GM12874 (cell line): ENCODE data around the gene PCBD2.

Source experiments
- CTCF ChIP-seq: IDR thresholded peaks from 2 replicates; pipeline ENCODE4 v1.5.1; 2011; ENCODE audit warnings: low read depth, mild to moderate bottlenecking, control low read depth, low read length, moderate library complexity; ENCODE audit not compliant: insufficient read depth

The PCBD2 gene

GRCh38 chr5:135012033-135012588, 107.2 kb downstream of the PCBD2 start:
- TF ChIP-seq CTCF: no peak
